CD8-positive, alpha-beta memory T cell (primary cell): ENCODE data around the gene GKAP1. TPM values are rescaled to one million over a fixed set of nuclear protein-coding genes. Genes with fewer than 3 reads are reported as not detected.

Experiments
- polyA plus RNA-seq: library from polyadenylated mRNA; unstranded; fragments of 300-500 nt; fragmentation: Illumina TruSeq; gene quantifications from one replicate; pipeline ENCODE4 v1.2.3, GENCODE V29; 2021
- total RNA-seq, 2 experiments: library from RNA; stranded (reverse); gene quantifications; one replicate each; pipeline ENCODE4 v1.2.3, GENCODE V29; 2021

GKAP1 gene
- total and polyA plus RNA-seq, 3 experiments from 2014 or later, result 3.2 to 5.1 (median 4.0) TPM

Other genes starting within 250 kb of the GKAP1 start
- gene IDNK, start 194.6 kb downstream of the GKAP1 start, total RNA-seq, result 1 to 10 TPM; 5.9 to 6.3 TPM
- 16.9 TPM for gene IDNK, start 194.6 kb downstream of the GKAP1 start, polyA plus RNA-seq
- 100 to 1,000 TPM in 1 of 2 experiments, 10 to 100 TPM in 1; 95.1 to 101 TPM for gene UBQLN1, start 109.8 kb downstream of the GKAP1 start, total RNA-seq
- 76.6 TPM for gene UBQLN1, start 109.8 kb downstream of the GKAP1 start, polyA plus RNA-seq
- 1 to 10 TPM; 2.8 to 3.2 TPM for gene KIF27, start 103.7 kb upstream of the GKAP1 start, total RNA-seq
- 2.0 TPM for gene KIF27, start 103.7 kb upstream of the GKAP1 start, polyA plus RNA-seq
- 100 to 1,000 TPM; 870 to 904 TPM for gene HNRNPK, start 162.4 kb upstream of the GKAP1 start, total RNA-seq
- gene HNRNPK, start 162.4 kb upstream of the GKAP1 start, polyA plus RNA-seq, result 884 TPM
- gene RMI1, start 163.0 kb upstream of the GKAP1 start, total RNA-seq, result 10 to 100 TPM; 29.0 to 29.3 TPM
- gene RMI1, start 163.0 kb upstream of the GKAP1 start, polyA plus RNA-seq, result 5.9 TPM